Measurements from ENCODE around the gene UNC79.

Gene UNC79

DNA sequence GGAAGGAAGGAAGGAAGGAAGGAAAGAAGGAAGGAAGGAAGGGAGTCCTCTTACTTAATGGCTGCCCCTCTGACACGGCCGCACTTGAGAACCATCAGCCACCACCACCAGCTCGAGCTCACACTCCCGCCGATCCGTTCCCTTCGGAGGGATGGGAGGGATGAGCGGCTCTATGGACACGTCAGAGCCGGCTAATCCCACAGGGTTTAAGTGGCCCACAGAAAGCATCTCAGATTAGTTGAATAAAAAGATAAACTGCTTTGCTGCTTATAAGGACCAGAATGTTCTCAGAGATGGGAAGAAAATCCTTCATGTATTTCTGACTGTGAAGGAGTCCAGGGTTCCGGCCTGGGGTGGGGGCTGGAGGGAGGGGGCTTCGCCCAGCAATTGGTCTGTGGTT, 326.5 kb downstream of the UNC79 start:
- no peak for DNase-seq

Measured in NCI-H69 (cell line).